HG03175 (cell line): ENCODE measurements around the gene PRKCB.
"Not testable (repeated sequence)": the region's sequence is repeated elsewhere in the genome, so short reads cannot be mapped to it uniquely, and the experiment has no call there.

Experiments used
- ATAC-seq: cut with Tn5 transposase; IDR thresholded peaks from one replicate; pipeline ENCODE4 v1.9.1; 2021; ENCODE audit warnings: mild to moderate bottlenecking, moderate library complexity; ENCODE audit not compliant: unreplicated experiment

PRKCB gene

GRCh38 chr16:24074574-24074973 is 238.8 kb downstream of the PRKCB start:
- ATAC-seq, result no peak

- ATAC-seq, result no peak
Measured at GRCh38 chr16:24075302-24075701, 239.5 kb downstream of the PRKCB start.

GRCh38 chr16:24075931-24076716 is 240.3 kb downstream of the PRKCB start:
- ATAC-seq, result peak; percentile 52

- ATAC-seq, result no peak
Measured at GRCh38 chr16:24077292-24077691, 241.5 kb downstream of the PRKCB start.

- ATAC-seq, result no peak
Measured at GRCh38 chr16:24077966-24078365, 242.2 kb downstream of the PRKCB start.

- no peak for ATAC-seq
Measured at GRCh38 chr16:24085666-24086065, 249.9 kb downstream of the PRKCB start.

GRCh38 chr16:24087891-24088410 is 252.2 kb downstream of the PRKCB start:
- ATAC-seq, result no peak

GRCh38 chr16:24088767-24089166 is 253.0 kb downstream of the PRKCB start:
- ATAC-seq, result no peak

GRCh38 chr16:24091125-24091524 is 255.3 kb downstream of the PRKCB start:
- ATAC-seq, result no peak

- no peak for ATAC-seq
Measured at GRCh38 chr16:24093049-24093448, 257.3 kb downstream of the PRKCB start.

- ATAC-seq, result no peak
Measured at GRCh38 chr16:24094660-24095059, 258.9 kb downstream of the PRKCB start.

- no peak for ATAC-seq
Measured at GRCh38 chr16:24098896-24099295, 263.1 kb downstream of the PRKCB start.

- no peak for ATAC-seq
Measured at GRCh38 chr16:24101431-24101830, 265.6 kb downstream of the PRKCB start.

- no peak for ATAC-seq
Measured at GRCh38 chr16:24102209-24102660, 266.5 kb downstream of the PRKCB start.

- ATAC-seq, result not testable (repeated sequence)
Measured at GRCh38 chr16:24105471-24105870, 269.7 kb downstream of the PRKCB start.

GRCh38 chr16:24108090-24108489 is 272.3 kb downstream of the PRKCB start:
- ATAC-seq, result not testable (repeated sequence)

GRCh38 chr16:24111724-24112302 is 276.0 kb downstream of the PRKCB start:
- no peak for ATAC-seq

GRCh38 chr16:24113115-24113745 is 277.4 kb downstream of the PRKCB start:
- no peak for ATAC-seq

GRCh38 chr16:24114876-24115275 is 279.1 kb downstream of the PRKCB start:
- ATAC-seq, result no peak

GRCh38 chr16:24116046-24116776 is 280.4 kb downstream of the PRKCB start:
- ATAC-seq, result no peak

- no peak for ATAC-seq
Measured at GRCh38 chr16:24116989-24117388, 281.2 kb downstream of the PRKCB start.
